Measurements from ENCODE around the gene PCDHGB4. TPM values are rescaled to one million over a fixed set of nuclear protein-coding genes. Genes with fewer than 3 reads are reported as not detected.

PCDHGB4 gene
- total and polyA plus RNA-seq, 2 of the 13 experiments (the other 11 are each of a cell fraction or from before 2014, with no cell fraction given): 1.7 to 3.3 TPM

- Histone ChIP-seq H3K79me2 (ENCODE audit: insufficient read depth, low read length) (no peaks in the 10 kb centered on the region), H3K9ac (ENCODE audit: insufficient read depth, low read depth, low read length) (no peak overlapping the region), H3K9me3 (ENCODE audit: low read length) (peaks cover 25% of the 10 kb centered on the region), H3K27ac (ENCODE audit: extremely low read length, insufficient read depth, low read length) (no peak overlapping the region), H3K4me2 (ENCODE audit: low read depth, low read length) (no peak overlapping the region), H4K20me1 (ENCODE audit: insufficient read depth, low read length) (no peaks in the 10 kb centered on the region), H3K27me3 (ENCODE audit: control insufficient read depth in 1 of 2, insufficient read depth in 2 of 2, low read length in 2 of 2) (no peaks in the 10 kb centered on the region), H2AFZ (ENCODE audit: low read length) (no peak overlapping the region), H3K36me3 (replicated peaks in 1 of 2; ENCODE audit: control insufficient read depth in 1 of 2, insufficient read depth in 2 of 2, low read length in 2 of 2) (no peaks in the 10 kb centered on the region), H3K4me1 (ENCODE audit: insufficient read depth, low read length) (no peaks in the 10 kb centered on the region), H3K4me3 (replicated peaks in 1 of 3; ENCODE audit: insufficient read depth in 1 of 3, low read depth in 2 of 3, low read length in 3 of 3) (no peak overlapping the region)
- FAIRE-seq: no peak
- intact Hi-C loops (cut with micrococcal nuclease; ENCODE audit: unreplicated experiment) (loop anchor here (10.0 kb wide), 1 partner anchor 168 kb away; no protein-coding TSS in a partner anchor), in situ Hi-C loops (cut with HindIII; ENCODE audit: extremely low pct_ligation_motif_present, low pct_unique_long_range_greater_than_20kb) (loop anchor here (10.0 kb wide), 1 partner anchor 168 kb away; no protein-coding TSS in a partner anchor)
- no TSS peak for BruUV-seq (replicated peaks)
- 50% methylated on average over 15 of the region's 19 CpGs for WGBS (ENCODE audit: low lambda C conversion rate)
- TF ChIP-seq ZNF75D (CRISPR knock-in tag; IDR thresholded peaks at IDR 0.05; ENCODE audit: borderline replicate concordance) (no peak), REST (IDR thresholded peaks at IDR 0.05; ENCODE audit: borderline replicate concordance in 1 of 2, low read depth in 1 of 2, low read length in 2 of 2) (peak; percentile 26 to 71)
- CTCF ChIA-PET (ENCODE audit: low intra/inter-chr PET ratio, low total read pairs): no interaction called here
- DNase-seq (ENCODE audit: low spot score): no peak
- ATAC-seq: no peak
- POLR2A ChIA-PET: no interaction called here
Observed at GRCh38 chr5:141356950-141357349, 30.5 kb upstream of the PCDHGB4 start.

Measured in HepG2 (cell line).